Nephron (organoid): ENCODE measurements around the gene MTCH1.

ENCODE experiments used
- H3K27ac Mint-ChIP-seq, 3 experiments: 2 replicates each; pipeline ENCODE4 v1.8.0; 2020; ENCODE audit warnings: mixed read lengths in 3 of 3, mild to moderate bottlenecking in 2 of 3, moderate library complexity in 1 of 3
- H3K27me3 Mint-ChIP-seq: 2 replicates; pipeline ENCODE4 v1.8.0; 2021; ENCODE audit warnings: low read depth, mild to moderate bottlenecking, moderate library complexity, mixed read lengths
- H3K36me3 Mint-ChIP-seq: 2 replicates; pipeline ENCODE4 v1.8.0; 2020; ENCODE audit warnings: low read depth, mixed read lengths
- H3K4me1 Mint-ChIP-seq: 2 replicates; pipeline ENCODE4 v1.8.0; 2020; ENCODE audit warnings: mixed read lengths
- H3K4me3 Mint-ChIP-seq, 3 experiments: 2 replicates each; pipeline ENCODE4 v1.8.0; 2020; ENCODE audit warnings: mild to moderate bottlenecking in 3 of 3, mixed read lengths in 3 of 3, moderate library complexity in 2 of 3
- H3K9me3 Mint-ChIP-seq: 2 replicates; pipeline ENCODE4 v1.8.0; 2020; ENCODE audit warnings: mixed read lengths
- CTCF ChIP-seq, 3 experiments: fragments of 200-600 bp; sonication (generic); IDR thresholded peaks; one replicate each; pipeline ENCODE4 v1.5.0; 2021; ENCODE audit warnings: antibody characterized with exemption in 3 of 3; ENCODE audit not compliant: unreplicated experiment in 3 of 3

MTCH1 gene

GRCh38 chr6:36938536-36938935 is 47.5 kb downstream of the MTCH1 start:
- no peak overlapping the region for H3K4me3 Mint-ChIP-seq
- peaks cover 8% of the 10 kb centered on the region for H3K9me3 Mint-ChIP-seq
- peaks cover 8% of the 10 kb centered on the region for H3K27me3 Mint-ChIP-seq
- H3K4me1 Mint-ChIP-seq = peaks cover 15% of the 10 kb centered on the region
- no peak for TF ChIP-seq CTCF (IDR thresholded peaks at IDR 0.05; ENCODE audit: unreplicated experiment in 3 of 3)
- no peak overlapping the region for H3K27ac Mint-ChIP-seq
- H3K36me3 Mint-ChIP-seq = no peaks in the 10 kb centered on the region

- Mint-ChIP-seq H3K4me3 (no peak overlapping the region), H3K36me3 (no peaks in the 10 kb centered on the region), H3K4me1 (peaks cover 15% of the 10 kb centered on the region), H3K27me3 (peaks cover 8% of the 10 kb centered on the region), H3K27ac (no peak overlapping the region), H3K9me3 (peaks cover 6% of the 10 kb centered on the region)
- TF ChIP-seq CTCF (IDR thresholded peaks at IDR 0.05; ENCODE audit: unreplicated experiment in 3 of 3) = no peak
Observed at GRCh38 chr6:36937896-36938295, 48.1 kb downstream of the MTCH1 start.

GRCh38 chr6:36936824-36937223 is 49.2 kb downstream of the MTCH1 start:
- Mint-ChIP-seq H3K4me3 (no peak overlapping the region), H3K36me3 (no peaks in the 10 kb centered on the region), H3K27me3 (peaks cover 3% of the 10 kb centered on the region), H3K4me1 (peaks cover 15% of the 10 kb centered on the region), H3K9me3 (peaks cover 6% of the 10 kb centered on the region), H3K27ac (no peak overlapping the region)
- no peak for TF ChIP-seq CTCF (IDR thresholded peaks at IDR 0.05; ENCODE audit: unreplicated experiment in 3 of 3)

- no peak for TF ChIP-seq CTCF (IDR thresholded peaks at IDR 0.05; ENCODE audit: unreplicated experiment in 3 of 3)
- Mint-ChIP-seq H3K36me3 (no peaks in the 10 kb centered on the region), H3K9me3 (peaks cover 2% of the 10 kb centered on the region), H3K27ac (no peak overlapping the region), H3K4me3 (no peak overlapping the region), H3K27me3 (peaks cover 3% of the 10 kb centered on the region), H3K4me1 (peaks cover 30% of the 10 kb centered on the region)
Observed at GRCh38 chr6:36934901-36935300, 51.1 kb downstream of the MTCH1 start.

- no peaks in the 10 kb centered on the region for H3K9me3 Mint-ChIP-seq
- no peak for TF ChIP-seq CTCF (IDR thresholded peaks at IDR 0.05; ENCODE audit: unreplicated experiment in 3 of 3)
- H3K36me3 Mint-ChIP-seq = no peaks in the 10 kb centered on the region
- H3K27me3 Mint-ChIP-seq = no peaks in the 10 kb centered on the region
- H3K27ac Mint-ChIP-seq = no peak overlapping the region
- no peak overlapping the region for H3K4me3 Mint-ChIP-seq
- peaks cover 44% of the 10 kb centered on the region for H3K4me1 Mint-ChIP-seq
Observed at GRCh38 chr6:36933519-36933918, 52.5 kb downstream of the MTCH1 start.

- no peaks in the 10 kb centered on the region for H3K36me3 Mint-ChIP-seq
- H3K27me3 Mint-ChIP-seq = no peaks in the 10 kb centered on the region
- no peak overlapping the region for H3K27ac Mint-ChIP-seq
- H3K4me3 Mint-ChIP-seq = no peak overlapping the region
- H3K4me1 Mint-ChIP-seq = peaks cover 48% of the 10 kb centered on the region
- no peaks in the 10 kb centered on the region for H3K9me3 Mint-ChIP-seq
- no peak for TF ChIP-seq CTCF (IDR thresholded peaks at IDR 0.05; ENCODE audit: unreplicated experiment in 3 of 3)
Observed at GRCh38 chr6:36933102-36933501, 52.9 kb downstream of the MTCH1 start.
